Liver (tissue), 9 donors: ENCODE measurements around the gene OR51E2. TPM values are rescaled to one million over a fixed set of nuclear protein-coding genes. Genes with fewer than 3 reads are reported as not detected.

Experiments used
- DNase-seq: peaks from one replicate; pipeline ENCODE4 v3.0.0-alpha.2; 2017; ENCODE audit warnings: low spot score
- H3K27ac ChIP-seq, 2 donors: one replicate each; pipeline ENCODE4 v1.7.0; 2013; ENCODE audit warnings: inconsistent platforms in 2 of 2, low read length in 2 of 2, control low read depth in 1 of 2, low read depth in 1 of 2, mild to moderate bottlenecking in 1 of 2
- H3K27me3 ChIP-seq, 4 donors: one replicate each; pipeline versions ENCODE4 v1.6.1 to v1.7.0; 2013; ENCODE audit warnings: low read length in 3 of 4, inconsistent platforms in 1 of 4, mild to moderate bottlenecking in 1 of 4, moderate library complexity in 1 of 4; ENCODE audit not compliant: control insufficient read depth in 4 of 4, insufficient read depth in 4 of 4
- H3K36me3 ChIP-seq, 4 donors: one replicate each; pipeline versions ENCODE4 v1.6.1 to v1.7.0; 2013; ENCODE audit warnings: low read length in 3 of 4, mild to moderate bottlenecking in 3 of 4, low read depth in 1 of 4, moderate library complexity in 1 of 4; ENCODE audit not compliant: control insufficient read depth in 4 of 4, insufficient read depth in 3 of 4
- H3K4me1 ChIP-seq, 4 donors: one replicate each; pipeline versions ENCODE4 v1.6.1 to v1.7.0; 2013; ENCODE audit warnings: low read length in 3 of 4, mild to moderate bottlenecking in 3 of 4, moderate library complexity in 1 of 4; ENCODE audit not compliant: control insufficient read depth in 4 of 4, insufficient read depth in 4 of 4
- H3K4me3 ChIP-seq, 3 donors: one replicate each; pipeline versions ENCODE4 v1.6.1 to v1.7.0; 2013; ENCODE audit warnings: low read length in 3 of 3, control low read depth in 1 of 3, low read depth in 1 of 3, mild to moderate bottlenecking in 1 of 3
- H3K9ac ChIP-seq, 2 donors: one replicate each; pipeline ENCODE4 v1.7.0; 2013; ENCODE audit warnings: low read length in 2 of 2, mild to moderate bottlenecking in 2 of 2, moderate library complexity in 2 of 2, control low read depth in 1 of 2, low read depth in 1 of 2
- H3K9me3 ChIP-seq, 4 donors: one replicate each; pipeline versions ENCODE4 v1.6.1 to v1.7.0; 2013; ENCODE audit warnings: low read length in 3 of 4; ENCODE audit not compliant: control insufficient read depth in 4 of 4
- EGR1 ChIP-seq, 2 donors: IDR thresholded peaks; 2 replicates each; pipeline ENCODE4 v1.6.1; 2016 to 2018; ENCODE audit warnings: antibody characterized with exemption in 2 of 2, low read depth in 2 of 2
- FOXA1 ChIP-seq: IDR thresholded peaks from 2 replicates; pipeline ENCODE4 v1.6.1; 2016; ENCODE audit warnings: antibody characterized with exemption
- FOXA2 ChIP-seq: IDR thresholded peaks from 2 replicates; pipeline ENCODE4 v1.6.1; 2016; ENCODE audit warnings: antibody characterized with exemption
- GABPA ChIP-seq, 2 donors: IDR thresholded peaks in 1 of 2; conservative IDR thresholded peaks in 1 of 2; 2 replicates each; pipeline ENCODE4 v1.6.1; 2016; ENCODE audit warnings: antibody characterized with exemption in 2 of 2, mild to moderate bottlenecking in 1 of 2, moderate library complexity in 1 of 2
- HNF4A ChIP-seq, 2 donors: conservative IDR thresholded peaks; 2 replicates each; pipeline ENCODE4 v1.6.1; 2016; ENCODE audit warnings: antibody characterized with exemption in 2 of 2, mild to moderate bottlenecking in 2 of 2
- HNF4G ChIP-seq: IDR thresholded peaks from 2 replicates; pipeline ENCODE4 v1.6.1; 2016; ENCODE audit warnings: antibody characterized with exemption
- JUND ChIP-seq, 2 donors: IDR thresholded peaks; 2 replicates each; pipeline ENCODE4 v1.6.1; 2016; ENCODE audit warnings: antibody characterized with exemption in 2 of 2
- NR2F2 ChIP-seq: IDR thresholded peaks from 2 replicates; pipeline ENCODE4 v1.6.1; 2016; ENCODE audit warnings: antibody characterized with exemption
- RAD21 ChIP-seq, 2 donors: IDR thresholded peaks; 2 replicates each; pipeline ENCODE4 v1.6.1; 2016; ENCODE audit warnings: antibody characterized with exemption in 2 of 2, mild to moderate bottlenecking in 2 of 2
- RXRA ChIP-seq, 2 donors: IDR thresholded peaks; 2 replicates each; pipeline ENCODE4 v1.6.1; 2017 to 2018; ENCODE audit warnings: antibody characterized with exemption in 2 of 2, mild to moderate bottlenecking in 1 of 2
- SP1 ChIP-seq: IDR thresholded peaks from 2 replicates; pipeline ENCODE4 v1.6.1; 2018; ENCODE audit warnings: antibody characterized with exemption, mild to moderate bottlenecking
- TAF1 ChIP-seq: conservative IDR thresholded peaks from 2 replicates; pipeline ENCODE4 v1.6.1; 2016; ENCODE audit warnings: antibody characterized with exemption, mild to moderate bottlenecking
- YY1 ChIP-seq: IDR thresholded peaks from 2 replicates; pipeline ENCODE4 v1.6.1; 2016; ENCODE audit warnings: antibody characterized with exemption, mild to moderate bottlenecking
- WGBS: extraction: QIAGEN DNeasy Blood & Tissue Kit; methylation state at CpG from one replicate; pipeline ENCODE4 v1.1.7; 2013; 5-methylcytosine and 5-hydroxymethylcytosine counted together
- polyA plus RNA-seq, 2 donors: library from polyadenylated mRNA; stranded (reverse) in 1 of 2; unstranded in 1 of 2; fragments of 200-250 nt in 1 of 2; fragments of >200 nt in 1 of 2; fragmentation: Nextera tagmentation in 1 of 2; extraction: Ambion mirVana in 1 of 2; gene quantifications; one replicate each; pipeline versions ENCODE4 v1.2.1 to v1.2.3, GENCODE V29; 2013 to 2015
- total RNA-seq, 2 donors: library from RNA; depleted of rRNA; stranded (reverse); fragments of >200 nt; gene quantifications; one replicate each; pipeline ENCODE4 v1.2.3, GENCODE V29; 2014
- TF ChIP-seq, protein P1 (sequence below): IDR thresholded peaks from 2 replicates; pipeline ENCODE4 v1.6.1; 2016; ENCODE audit warnings: antibody characterized with exemption
- TF ChIP-seq, protein P2 (sequence below): IDR thresholded peaks from 2 replicates; pipeline ENCODE4 v1.6.1; 2016; ENCODE audit warnings: antibody characterized with exemption
- TF ChIP-seq, protein P3 (sequence below): IDR thresholded peaks from 2 replicates; pipeline ENCODE4 v1.6.1; 2016; ENCODE audit warnings: antibody characterized with exemption
- TF ChIP-seq, protein P4 (sequence below): IDR thresholded peaks from 2 replicates; pipeline ENCODE4 v1.6.1; 2016; ENCODE audit warnings: antibody characterized with exemption, mild to moderate bottlenecking
- donor health status: healthy.
- donor health status: healthy.
- donor health status: healthy.
- donor health status: healthy.
- donor health status: healthy.

The OR51E2 gene
- total and polyA plus RNA-seq, 4 donors, result not detected

DNA sequence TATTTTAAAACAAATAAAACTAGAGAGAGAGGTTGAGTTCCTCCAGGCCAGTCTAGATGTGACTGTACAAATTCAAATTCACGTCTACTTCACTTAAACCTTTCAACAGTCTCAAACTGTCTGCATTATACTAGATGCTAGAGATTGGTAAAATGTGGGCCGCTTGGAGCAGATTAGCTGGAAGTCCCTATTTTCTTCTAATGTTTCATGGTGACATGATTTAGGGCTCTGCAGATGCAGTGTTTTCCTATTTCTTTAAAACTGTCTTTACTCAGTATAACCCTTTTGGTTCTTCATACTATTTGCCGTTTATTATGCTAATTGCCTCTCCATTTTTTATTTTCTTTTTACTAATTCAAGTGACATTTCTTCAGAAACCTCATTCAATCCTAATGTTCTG lies 33.5 kb downstream of the OR51E2 start:
- Histone ChIP-seq H3K27me3 (peaks cover 0 to 4% (median 0%) of the 10 kb centered on the region in 4 donors), H3K36me3 (no peaks in the 10 kb centered on the region), H3K9me3 (no peaks in the 10 kb centered on the region), H3K4me3 (no peak overlapping the region), H3K9ac (no peak overlapping the region), H3K27ac (no peak overlapping the region), H3K4me1 (no peaks in the 10 kb centered on the region)
- 83% methylated on average over 3 of the region's 3 CpGs for WGBS
- TF ChIP-seq, protein P1, sequence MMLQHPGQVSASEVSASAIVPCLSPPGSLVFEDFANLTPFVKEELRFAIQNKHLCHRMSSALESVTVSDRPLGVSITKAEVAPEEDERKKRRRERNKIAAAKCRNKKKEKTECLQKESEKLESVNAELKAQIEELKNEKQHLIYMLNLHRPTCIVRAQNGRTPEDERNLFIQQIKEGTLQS, result no peak
- no peak for TF ChIP-seq HNF4G
- DNase-seq, result no peak

DNA sequence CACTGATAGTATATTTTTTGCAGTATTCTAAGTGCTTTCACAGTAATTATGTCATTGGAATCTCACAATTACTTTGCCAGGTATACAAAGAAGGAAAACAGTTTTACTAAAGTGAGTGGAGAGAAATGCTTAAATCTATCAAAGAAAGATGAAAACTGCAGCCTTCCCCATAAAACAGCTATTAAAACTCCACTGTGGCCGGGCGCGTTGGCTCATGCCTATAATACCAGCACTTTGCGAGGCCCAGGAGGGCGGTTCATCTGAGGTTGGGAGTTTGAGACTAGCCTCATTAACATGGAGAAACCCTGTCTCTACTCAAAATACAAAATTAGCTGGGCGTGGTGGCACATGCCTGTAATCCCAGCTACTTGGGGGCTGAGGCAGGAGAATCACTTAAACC lies 34.8 kb downstream of the OR51E2 start:
- H3K4me3 ChIP-seq, result no peak overlapping the region
- H3K27me3 ChIP-seq, result peaks cover 0 to 9% (median 0%) of the 10 kb centered on the region in 4 donors
- WGBS, result 86% methylated on average over 6 of the region's 6 CpGs
- no peaks in the 10 kb centered on the region for H3K4me1 ChIP-seq
- DNase-seq, result no peak
- TF ChIP-seq, protein P2, sequence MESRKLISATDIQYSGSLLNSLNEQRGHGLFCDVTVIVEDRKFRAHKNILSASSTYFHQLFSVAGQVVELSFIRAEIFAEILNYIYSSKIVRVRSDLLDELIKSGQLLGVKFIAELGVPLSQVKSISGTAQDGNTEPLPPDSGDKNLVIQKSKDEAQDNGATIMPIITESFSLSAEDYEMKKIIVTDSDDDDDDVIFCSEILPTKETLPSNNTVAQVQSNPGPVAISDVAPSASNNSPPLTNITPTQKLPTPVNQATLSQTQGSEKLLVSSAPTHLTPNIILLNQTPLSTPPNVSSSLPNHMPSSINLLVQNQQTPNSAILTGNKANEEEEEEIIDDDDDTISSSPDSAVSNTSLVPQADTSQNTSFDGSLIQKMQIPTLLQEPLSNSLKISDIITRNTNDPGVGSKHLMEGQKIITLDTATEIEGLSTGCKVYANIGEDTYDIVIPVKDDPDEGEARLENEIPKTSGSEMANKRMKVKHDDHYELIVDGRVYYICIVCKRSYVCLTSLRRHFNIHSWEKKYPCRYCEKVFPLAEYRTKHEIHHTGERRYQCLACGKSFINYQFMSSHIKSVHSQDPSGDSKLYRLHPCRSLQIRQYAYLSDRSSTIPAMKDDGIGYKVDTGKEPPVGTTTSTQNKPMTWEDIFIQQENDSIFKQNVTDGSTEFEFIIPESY, result no peak
- TF ChIP-seq HNF4A (conservative IDR thresholded peaks at IDR 0.05) (no peak), HNF4G (no peak), NR2F2 (no peak)
- TF ChIP-seq, protein P3, sequence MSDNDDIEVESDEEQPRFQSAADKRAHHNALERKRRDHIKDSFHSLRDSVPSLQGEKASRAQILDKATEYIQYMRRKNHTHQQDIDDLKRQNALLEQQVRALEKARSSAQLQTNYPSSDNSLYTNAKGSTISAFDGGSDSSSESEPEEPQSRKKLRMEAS, result no peak
- H3K27ac ChIP-seq, result no peak overlapping the region
- no peak overlapping the region for H3K9ac ChIP-seq
- no peaks in the 10 kb centered on the region for H3K9me3 ChIP-seq
- H3K36me3 ChIP-seq, result no peaks in the 10 kb centered on the region

DNA sequence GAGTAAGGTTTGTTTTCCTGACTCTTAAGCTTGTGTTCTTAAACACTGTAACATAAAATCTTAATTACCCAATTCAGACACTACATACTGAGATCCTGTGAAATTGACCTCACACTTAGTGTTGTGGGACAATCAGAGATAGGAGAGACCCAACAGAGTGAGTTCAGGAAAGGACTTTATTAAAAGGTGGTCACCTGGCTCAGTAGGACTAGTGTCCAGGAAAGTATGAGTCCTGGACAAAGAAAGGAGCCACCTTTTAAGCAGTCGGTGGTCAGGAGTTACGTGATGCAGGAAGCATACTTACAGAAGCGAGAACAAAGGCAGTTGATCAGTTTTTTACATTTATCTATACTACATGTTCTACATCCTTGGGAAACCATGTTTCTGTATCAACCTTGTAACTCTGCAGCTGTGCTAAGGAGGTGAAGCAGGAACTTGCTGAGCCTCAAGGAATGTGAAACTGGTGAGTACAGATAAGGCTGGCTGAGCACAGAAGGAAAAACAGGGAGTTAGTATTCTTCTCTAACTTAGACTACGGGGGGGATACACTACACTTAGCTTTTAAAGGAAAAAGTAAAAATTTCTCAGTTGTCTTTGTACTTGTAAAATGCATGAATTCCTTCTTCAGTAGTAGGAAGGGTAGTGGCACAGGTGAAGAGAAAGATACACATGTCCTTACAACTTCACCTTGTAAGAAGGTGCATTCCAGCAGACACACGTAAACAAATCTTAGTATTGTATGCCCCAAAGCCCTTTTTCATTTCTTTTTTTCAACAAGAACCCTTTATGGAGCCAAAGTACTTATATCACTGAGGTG lies 38.8 kb downstream of the OR51E2 start:
- Histone ChIP-seq H3K9me3 (no peaks in the 10 kb centered on the region), H3K9ac (no peak overlapping the region), H3K27me3 (peaks cover 0 to 9% (median 0%) of the 10 kb centered on the region in 4 donors), H3K36me3 (no peaks in the 10 kb centered on the region), H3K4me1 (no peaks in the 10 kb centered on the region), H3K4me3 (no peak overlapping the region), H3K27ac (no peak overlapping the region)
- 61% methylated on average over 5 of the region's 5 CpGs for WGBS
- TF ChIP-seq EGR1 (IDR thresholded peaks at IDR 0.05; ENCODE audit: low read depth in 2 of 2) (no peak), GABPA (IDR thresholded peaks at IDR 0.05 in 1 of 2, conservative IDR thresholded peaks at IDR 0.05 in 1 of 2) (no peak), FOXA2 (no peak), FOXA1 (no peak), SP1 (no peak), HNF4A (conservative IDR thresholded peaks at IDR 0.05) (no peak), RAD21 (IDR thresholded peaks at IDR 0.05) (no peak), RXRA (IDR thresholded peaks at IDR 0.05) (no peak), TAF1 (no peak), JUND (IDR thresholded peaks at IDR 0.05) (no peak), YY1 (no peak)
- TF ChIP-seq, protein P3, result no peak
- TF ChIP-seq, protein P4, sequence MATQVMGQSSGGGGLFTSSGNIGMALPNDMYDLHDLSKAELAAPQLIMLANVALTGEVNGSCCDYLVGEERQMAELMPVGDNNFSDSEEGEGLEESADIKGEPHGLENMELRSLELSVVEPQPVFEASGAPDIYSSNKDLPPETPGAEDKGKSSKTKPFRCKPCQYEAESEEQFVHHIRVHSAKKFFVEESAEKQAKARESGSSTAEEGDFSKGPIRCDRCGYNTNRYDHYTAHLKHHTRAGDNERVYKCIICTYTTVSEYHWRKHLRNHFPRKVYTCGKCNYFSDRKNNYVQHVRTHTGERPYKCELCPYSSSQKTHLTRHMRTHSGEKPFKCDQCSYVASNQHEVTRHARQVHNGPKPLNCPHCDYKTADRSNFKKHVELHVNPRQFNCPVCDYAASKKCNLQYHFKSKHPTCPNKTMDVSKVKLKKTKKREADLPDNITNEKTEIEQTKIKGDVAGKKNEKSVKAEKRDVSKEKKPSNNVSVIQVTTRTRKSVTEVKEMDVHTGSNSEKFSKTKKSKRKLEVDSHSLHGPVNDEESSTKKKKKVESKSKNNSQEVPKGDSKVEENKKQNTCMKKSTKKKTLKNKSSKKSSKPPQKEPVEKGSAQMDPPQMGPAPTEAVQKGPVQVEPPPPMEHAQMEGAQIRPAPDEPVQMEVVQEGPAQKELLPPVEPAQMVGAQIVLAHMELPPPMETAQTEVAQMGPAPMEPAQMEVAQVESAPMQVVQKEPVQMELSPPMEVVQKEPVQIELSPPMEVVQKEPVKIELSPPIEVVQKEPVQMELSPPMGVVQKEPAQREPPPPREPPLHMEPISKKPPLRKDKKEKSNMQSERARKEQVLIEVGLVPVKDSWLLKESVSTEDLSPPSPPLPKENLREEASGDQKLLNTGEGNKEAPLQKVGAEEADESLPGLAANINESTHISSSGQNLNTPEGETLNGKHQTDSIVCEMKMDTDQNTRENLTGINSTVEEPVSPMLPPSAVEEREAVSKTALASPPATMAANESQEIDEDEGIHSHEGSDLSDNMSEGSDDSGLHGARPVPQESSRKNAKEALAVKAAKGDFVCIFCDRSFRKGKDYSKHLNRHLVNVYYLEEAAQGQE, result no peak
- TF ChIP-seq, protein P2, result no peak
- DNase-seq, result no peak
